Measurements from ENCODE around the gene KCTD2.

The KCTD2 gene

DNA sequence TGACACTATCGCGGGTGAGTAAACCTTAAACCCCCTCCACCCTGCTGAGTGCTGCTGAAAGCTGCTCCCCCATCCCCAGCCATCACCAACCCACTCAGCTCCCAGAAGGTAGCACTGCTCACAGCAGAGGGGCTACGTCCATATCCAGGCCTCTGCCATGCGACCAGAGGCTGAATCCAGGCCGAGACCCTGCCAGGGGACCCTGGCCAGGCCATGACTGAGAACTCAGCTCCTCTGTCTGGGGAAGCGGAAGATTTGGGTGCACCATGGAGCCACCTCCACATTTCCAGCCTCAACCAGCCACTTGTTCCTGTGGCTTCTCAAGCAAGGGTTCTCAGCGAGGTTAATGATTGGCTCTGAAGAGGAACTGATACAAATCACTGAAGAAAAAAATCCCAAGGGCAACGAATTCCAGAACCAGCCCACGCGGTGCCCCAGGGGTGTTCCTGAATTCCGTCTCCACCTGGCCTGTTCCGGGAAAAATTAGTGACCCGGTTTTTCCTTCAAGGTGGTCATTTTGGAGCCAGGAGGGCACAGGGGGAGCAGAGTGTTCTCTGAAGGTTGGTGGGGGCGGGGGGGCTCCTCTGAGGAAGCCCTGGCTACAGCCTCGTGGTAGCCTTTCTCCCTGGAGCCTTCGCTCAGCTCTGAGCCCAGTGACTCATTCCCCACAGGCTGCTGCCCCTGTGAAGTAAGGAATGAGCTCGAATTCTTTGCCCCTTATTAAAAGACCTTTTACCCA is 31.4 kb downstream of the KCTD2 start:
- DNase-seq: no peak

DNA sequence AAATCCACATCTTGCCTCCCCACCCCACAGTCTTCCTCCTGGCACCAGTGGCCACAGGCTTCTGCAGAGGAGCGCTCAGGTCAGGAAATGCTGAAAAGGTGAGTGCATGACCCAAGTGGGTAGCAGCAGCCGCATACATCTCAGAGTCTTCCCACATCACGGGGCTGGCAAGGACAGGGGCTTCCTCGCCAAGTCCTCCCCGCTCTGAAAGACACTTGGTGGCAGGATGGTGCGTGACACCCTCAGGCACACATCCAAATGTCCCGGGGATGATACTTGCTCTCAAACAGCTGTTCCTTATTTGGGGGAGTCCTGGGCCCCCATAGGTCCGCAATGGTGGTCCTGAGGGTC is 32.0 kb downstream of the KCTD2 start:
- no peak for DNase-seq

GRCh38 chr17:75081611-75082540 is 34.9 kb downstream of the KCTD2 start:
- DNase-seq: no peak

- no peak for DNase-seq
These were observed 35.7 kb downstream of the KCTD2 start for GRCh38 chr17:75082683-75083082.

DNA sequence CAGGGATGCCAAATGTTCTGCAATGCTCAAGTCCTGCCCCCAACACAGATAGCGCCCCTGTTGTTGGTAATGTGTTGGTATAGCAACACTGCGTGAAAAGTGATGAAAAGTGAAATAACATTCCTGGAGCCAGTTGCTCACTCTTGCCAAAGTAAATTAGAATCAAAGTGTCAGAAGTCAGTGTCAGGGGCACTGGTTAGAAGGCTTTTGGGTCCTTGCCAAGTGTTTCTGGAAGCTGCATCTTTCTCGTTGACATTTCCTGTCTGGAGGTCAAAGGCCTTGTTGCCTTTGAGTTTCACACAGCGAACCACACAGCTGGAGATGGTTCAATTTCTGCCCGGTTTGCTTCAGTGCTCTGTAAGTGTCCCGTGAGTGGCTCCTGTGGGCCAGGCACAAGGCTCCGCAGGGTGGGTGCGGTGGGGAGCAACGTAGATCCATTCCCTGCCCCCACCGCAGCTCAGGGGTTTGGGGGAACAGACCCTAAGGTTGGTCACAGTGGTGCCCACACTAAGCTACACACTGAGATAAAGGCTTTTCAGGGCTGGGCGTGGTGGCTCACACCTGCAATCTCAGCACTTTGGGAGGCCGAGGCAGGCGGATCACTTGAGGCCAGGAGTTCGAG is 37.1 kb downstream of the KCTD2 start:
- DNase-seq: no peak

- DNase-seq: no peak
These were observed 39.6 kb downstream of the KCTD2 start for GRCh38 chr17:75086496-75087181.

DNA sequence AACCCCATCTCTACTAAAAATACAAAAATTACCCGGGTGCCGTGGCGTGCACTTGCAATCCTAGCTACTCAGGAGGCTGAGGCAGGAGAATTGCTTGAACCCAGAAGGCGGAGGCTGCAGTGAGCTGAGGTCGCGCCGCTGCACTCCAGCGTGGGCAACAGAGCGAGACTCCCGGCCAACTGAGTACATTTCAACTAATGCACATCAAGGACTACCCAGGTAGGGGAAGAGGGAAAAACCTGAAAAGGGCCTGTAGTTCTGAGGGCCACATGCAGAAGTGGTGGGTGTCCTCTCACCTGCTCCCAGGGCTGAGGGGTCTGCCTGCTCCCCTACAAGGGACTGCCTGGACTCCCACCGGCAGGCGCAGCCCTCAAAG is 40.1 kb downstream of the KCTD2 start:
- DNase-seq: no peak

DNA sequence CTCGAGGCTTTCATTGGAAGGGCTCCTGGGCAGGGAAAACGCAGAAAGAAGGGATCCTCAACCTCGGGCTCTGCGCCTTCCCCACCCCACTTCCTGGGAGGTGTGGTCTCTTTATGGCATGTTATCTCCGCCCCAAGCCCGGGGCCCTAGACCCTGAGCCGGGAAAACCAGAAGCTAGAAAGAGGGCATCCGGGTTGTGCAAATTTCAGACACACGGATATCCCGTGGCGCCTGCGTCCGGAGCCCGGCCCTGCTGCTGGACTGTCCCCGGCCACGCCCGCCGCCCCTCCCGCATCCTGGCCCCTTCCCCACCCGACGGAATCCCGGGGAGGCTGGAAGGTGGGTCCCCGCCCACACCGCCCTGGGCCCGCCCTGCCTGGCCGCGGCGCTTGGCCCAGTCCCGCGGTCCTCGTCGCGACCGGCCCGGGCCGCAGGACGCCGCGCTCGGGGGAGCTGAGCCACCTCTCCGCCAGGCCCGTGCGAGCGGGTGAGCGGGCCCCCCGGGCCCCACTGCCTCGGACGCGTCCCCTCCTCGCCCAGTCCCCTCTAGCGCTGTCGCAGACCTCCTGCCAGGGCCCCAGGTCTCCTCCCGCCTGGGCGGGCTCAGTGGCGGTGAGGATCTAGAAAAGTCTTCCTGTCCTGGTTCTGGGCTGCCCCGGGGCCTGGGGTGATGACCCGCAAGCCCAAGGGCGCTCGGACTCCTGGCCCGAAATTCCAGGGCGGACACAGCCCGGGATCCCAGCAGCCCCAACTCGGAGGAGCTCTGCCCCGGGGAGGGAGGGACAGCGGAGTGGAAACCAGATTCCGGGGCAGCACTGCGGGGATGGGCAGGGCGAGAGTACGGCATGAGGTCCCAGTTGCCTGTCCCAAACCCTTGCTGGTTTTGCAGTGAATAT is 40.8 kb downstream of the KCTD2 start, which contains the start of gene SLC16A5:
Gene SLC16A5 (plus strand): TSS at position 397 of the 896 bp plus-strand sequence. CDS start 5,683 bp downstream, outside the sequence.
- DNase-seq: peak; percentile 19

GRCh38 chr17:75088465-75089417 is 41.7 kb downstream of the KCTD2 start:
- DNase-seq: no peak

DNA sequence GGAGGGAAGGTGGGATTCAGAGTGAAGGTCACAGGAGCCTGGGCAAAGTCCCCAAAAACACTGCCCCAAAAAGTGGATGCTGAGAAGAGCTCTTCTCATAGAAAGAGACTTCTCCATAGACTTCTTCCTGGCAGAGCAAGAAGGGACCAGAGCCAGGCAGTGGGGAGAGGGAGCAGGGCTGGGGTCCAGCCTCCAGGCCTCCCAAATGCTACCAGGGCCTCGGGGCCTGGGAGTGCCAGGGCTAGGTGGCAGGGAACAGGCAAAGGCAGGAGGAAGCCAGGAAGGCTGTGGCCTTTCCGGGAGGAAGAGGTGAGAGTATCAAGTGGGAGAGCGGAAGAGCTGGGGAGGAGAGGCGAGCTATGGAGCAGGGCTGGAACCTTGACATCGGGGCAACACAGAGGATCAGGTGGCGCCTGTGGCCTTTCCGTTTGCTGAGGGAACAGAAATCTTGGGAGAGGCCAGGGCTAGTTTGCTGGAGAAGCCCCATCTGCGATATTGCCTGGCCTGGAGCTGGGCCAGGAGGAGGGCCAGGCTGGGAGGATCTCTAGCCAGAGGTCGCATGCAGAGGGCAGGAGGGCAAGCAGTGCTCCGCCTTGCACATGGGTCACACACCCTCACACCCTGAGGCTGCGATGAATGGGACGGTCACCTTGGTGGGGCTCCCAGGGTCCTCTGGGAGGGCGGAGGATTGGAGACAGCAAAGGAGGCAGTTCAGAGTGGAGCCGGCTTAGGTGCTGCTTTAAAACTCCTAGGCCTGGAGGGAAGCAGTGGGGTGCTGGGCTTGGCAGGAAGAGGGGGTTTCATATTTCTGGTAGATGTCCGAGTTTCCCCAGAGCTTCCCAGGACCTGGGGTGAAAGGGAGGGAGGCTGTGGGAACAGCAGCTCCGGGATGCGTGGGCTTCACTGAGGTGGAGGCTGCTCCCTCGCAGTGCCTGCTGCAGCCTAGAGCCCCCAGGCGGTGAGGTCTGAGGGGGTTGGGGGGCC is 44.1 kb downstream of the KCTD2 start:
- DNase-seq: no peak

- no peak for DNase-seq
These were observed 44.9 kb downstream of the KCTD2 start for GRCh38 chr17:75091855-75092327.

GRCh38 chr17:75093548-75094158 is 46.6 kb downstream of the KCTD2 start:
- DNase-seq: no peak

- no peak for DNase-seq
These were observed 47.9 kb downstream of the KCTD2 start for GRCh38 chr17:75094871-75095399.

- no peak for DNase-seq
These were observed 49.1 kb downstream of the KCTD2 start for GRCh38 chr17:75096082-75096625.

DNA sequence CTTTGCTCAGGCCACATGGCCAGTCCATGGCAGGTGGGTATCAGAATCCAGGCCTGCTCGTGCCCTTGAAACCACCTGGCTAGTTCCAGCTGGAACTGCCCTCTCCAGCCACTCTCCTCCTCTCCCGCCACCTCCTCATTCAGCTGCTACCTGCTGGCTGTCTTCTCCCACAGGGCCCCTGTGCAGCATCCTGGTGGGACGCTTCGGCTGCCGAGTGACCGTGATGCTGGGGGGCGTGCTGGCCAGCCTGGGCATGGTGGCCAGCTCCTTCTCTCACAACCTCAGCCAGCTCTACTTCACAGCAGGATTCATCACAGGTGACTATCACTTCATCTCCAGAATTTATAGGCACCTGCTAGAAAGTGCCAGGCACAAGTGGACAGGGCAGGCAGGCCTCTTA is 50.8 kb downstream of the KCTD2 start:
- no peak for DNase-seq

DNA sequence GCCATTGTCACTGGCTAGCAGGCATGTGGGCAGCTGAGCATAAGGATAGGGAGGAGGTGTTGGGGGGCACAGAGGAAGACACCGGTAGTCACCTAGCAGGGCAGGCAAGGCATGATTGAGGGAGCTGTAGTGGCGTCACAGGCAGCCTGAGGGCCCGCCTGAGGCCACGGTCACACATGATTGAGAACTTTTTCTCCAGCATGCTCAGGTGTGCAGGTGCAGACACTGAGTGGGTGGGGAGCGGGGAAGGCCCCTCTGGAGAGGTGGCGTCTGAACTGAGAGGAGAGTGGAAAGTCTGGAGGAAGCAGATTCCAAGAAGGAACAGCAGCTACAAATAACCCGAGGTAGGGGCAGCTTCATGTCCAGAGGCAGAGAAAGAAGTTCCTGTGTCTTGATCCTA is 51.8 kb downstream of the KCTD2 start:
- no peak for DNase-seq

GRCh38 chr17:75099881-75100595 is 53.0 kb downstream of the KCTD2 start:
- DNase-seq: no peak
